Activated CD8-positive, alpha-beta T cell treated with anti-CD3 and anti-CD28 coated beads for 36 hours (primary cell): ENCODE data around the gene FECH. TPM values are rescaled to one million over a fixed set of nuclear protein-coding genes. Genes with fewer than 3 reads are reported as not detected.

ENCODE experiments used
- ATAC-seq: fragments of 200-7000 bp; cut with Tn5 transposase; one replicate; pipeline ENCODE4 v1.10.0; 2021; ENCODE audit warnings: mild to moderate bottlenecking, moderate library complexity
- CTCF ChIA-PET: fragments of 350-600 bp; sonication (Branson Sonifier 250); formaldehyde crosslinking; loops from one replicate; lab custom pipeline; 2021; ENCODE audit warnings: antibody characterized with exemption; lab: Charles Lee
- POLR2A ChIA-PET: fragments of 350-600 bp; sonication (Branson Sonifier 250); formaldehyde crosslinking; loops from one replicate; lab custom pipeline; 2021; ENCODE audit warnings: antibody characterized with exemption; lab: Charles Lee
- DNase-seq: peaks from one replicate; pipeline ENCODE4 v3.0.0-alpha.2; 2020
- H3K27ac Mint-ChIP-seq: one replicate; pipeline ENCODE4 v1.8.0; 2021; ENCODE audit warnings: mild to moderate bottlenecking, mixed read lengths
- H3K27me3 Mint-ChIP-seq: one replicate; pipeline ENCODE4 v1.8.0; 2021; ENCODE audit warnings: mixed read lengths
- H3K36me3 Mint-ChIP-seq: one replicate; pipeline ENCODE4 v1.8.0; 2021; ENCODE audit warnings: low read depth, mixed read lengths
- H3K4me1 Mint-ChIP-seq: one replicate; pipeline ENCODE4 v1.8.0; 2021; ENCODE audit warnings: low read depth, mixed read lengths
- H3K4me3 Mint-ChIP-seq: one replicate; pipeline ENCODE4 v1.8.0; 2021; ENCODE audit warnings: mild to moderate bottlenecking, moderate library complexity, mixed read lengths
- H3K9me3 Mint-ChIP-seq: one replicate; pipeline ENCODE4 v1.8.0; 2021; ENCODE audit warnings: mixed read lengths
- intact Hi-C: fragments of 100-400 bp; cut with micrococcal nuclease; formaldehyde crosslinking; loops from one replicate; pipeline ENCODE4 v1.10.0; 2022
- total RNA-seq, 2 experiments: library from RNA; stranded (reverse); gene quantifications; one replicate each; pipeline ENCODE4 v1.2.3, GENCODE V29; 2021
- TF ChIP-seq, protein P1 (sequence below): fragments of 200-600 bp; IDR thresholded peaks from one replicate; pipeline ENCODE4 v1.8.0; 2022; ENCODE audit warnings: antibody characterized with exemption, mild to moderate bottlenecking

Gene FECH, protein sequence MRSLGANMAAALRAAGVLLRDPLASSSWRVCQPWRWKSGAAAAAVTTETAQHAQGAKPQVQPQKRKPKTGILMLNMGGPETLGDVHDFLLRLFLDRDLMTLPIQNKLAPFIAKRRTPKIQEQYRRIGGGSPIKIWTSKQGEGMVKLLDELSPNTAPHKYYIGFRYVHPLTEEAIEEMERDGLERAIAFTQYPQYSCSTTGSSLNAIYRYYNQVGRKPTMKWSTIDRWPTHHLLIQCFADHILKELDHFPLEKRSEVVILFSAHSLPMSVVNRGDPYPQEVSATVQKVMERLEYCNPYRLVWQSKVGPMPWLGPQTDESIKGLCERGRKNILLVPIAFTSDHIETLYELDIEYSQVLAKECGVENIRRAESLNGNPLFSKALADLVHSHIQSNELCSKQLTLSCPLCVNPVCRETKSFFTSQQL
- total RNA-seq: 10 to 100 TPM; 25.5 to 28.8 TPM

DNA sequence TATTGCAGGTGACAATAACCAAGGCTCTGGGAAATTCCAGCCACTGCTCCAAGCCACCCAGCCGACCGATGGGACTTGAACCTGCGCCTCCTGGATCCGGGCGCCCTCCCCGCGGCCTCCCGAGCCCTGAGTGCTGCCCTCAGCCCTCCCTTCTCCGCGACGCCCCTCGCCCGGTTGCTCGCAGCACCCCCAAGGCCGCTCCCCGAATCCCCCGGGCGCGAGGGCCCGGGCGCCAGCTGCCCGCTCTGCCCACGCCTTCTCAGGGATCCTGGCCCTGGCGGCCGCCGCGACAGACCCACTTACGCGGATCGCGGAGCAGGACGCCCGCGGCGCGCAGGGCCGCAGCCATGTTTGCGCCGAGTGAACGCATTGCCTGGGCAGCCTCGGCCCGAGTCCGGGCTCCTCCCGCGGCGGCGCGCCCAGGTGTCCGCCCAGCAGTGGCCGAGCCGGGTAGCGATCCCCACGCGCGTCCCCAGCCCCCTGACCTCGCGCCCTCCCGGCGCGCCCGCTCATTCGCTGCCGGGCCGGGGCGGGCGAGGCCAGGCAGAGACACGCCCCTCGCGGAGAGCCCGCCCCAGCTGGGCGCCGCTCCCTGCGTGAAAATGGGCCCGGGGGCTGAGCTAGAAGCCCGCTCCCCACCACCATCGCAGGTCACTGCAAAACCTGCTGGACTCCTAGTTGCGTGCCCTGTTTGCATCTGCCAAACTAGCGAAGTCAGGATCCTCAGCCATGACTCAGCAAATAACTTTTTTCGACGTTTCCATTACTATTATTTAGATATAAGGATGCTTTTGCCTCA, at the start of gene FECH:
TSS of gene FECH (minus strand) at position 452 of the 799 bp plus-strand sequence. CDS start at position 370, 82 bp downstream.
- Mint-ChIP-seq H3K27me3 (no peaks in the 10 kb centered on the region), H3K9me3 (no peaks in the 10 kb centered on the region), H3K4me3 (peak within 1 kb of the TSS; percentile 82), H3K27ac (peak within 1 kb of the TSS; percentile 83), H3K4me1 (peaks cover 24% of the 10 kb centered on the region), H3K36me3 (peaks cover 14% of the 10 kb centered on the region)
- POLR2A ChIA-PET: interaction anchor here (0.8 kb wide), 1 partner anchor 21 kb away, joined by 3 read pairs; no protein-coding TSS in a partner anchor
- intact Hi-C loops: no loop called here
- TF ChIP-seq, protein P1, sequence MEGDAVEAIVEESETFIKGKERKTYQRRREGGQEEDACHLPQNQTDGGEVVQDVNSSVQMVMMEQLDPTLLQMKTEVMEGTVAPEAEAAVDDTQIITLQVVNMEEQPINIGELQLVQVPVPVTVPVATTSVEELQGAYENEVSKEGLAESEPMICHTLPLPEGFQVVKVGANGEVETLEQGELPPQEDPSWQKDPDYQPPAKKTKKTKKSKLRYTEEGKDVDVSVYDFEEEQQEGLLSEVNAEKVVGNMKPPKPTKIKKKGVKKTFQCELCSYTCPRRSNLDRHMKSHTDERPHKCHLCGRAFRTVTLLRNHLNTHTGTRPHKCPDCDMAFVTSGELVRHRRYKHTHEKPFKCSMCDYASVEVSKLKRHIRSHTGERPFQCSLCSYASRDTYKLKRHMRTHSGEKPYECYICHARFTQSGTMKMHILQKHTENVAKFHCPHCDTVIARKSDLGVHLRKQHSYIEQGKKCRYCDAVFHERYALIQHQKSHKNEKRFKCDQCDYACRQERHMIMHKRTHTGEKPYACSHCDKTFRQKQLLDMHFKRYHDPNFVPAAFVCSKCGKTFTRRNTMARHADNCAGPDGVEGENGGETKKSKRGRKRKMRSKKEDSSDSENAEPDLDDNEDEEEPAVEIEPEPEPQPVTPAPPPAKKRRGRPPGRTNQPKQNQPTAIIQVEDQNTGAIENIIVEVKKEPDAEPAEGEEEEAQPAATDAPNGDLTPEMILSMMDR: no peak
- CTCF ChIA-PET: interaction anchor here (0.9 kb wide), 1 partner anchor 10 kb away, joined by 5 read pairs; no protein-coding TSS in a partner anchor
- ATAC-seq (peak; percentile 92), DNase-seq (peak; percentile 63)

DNA sequence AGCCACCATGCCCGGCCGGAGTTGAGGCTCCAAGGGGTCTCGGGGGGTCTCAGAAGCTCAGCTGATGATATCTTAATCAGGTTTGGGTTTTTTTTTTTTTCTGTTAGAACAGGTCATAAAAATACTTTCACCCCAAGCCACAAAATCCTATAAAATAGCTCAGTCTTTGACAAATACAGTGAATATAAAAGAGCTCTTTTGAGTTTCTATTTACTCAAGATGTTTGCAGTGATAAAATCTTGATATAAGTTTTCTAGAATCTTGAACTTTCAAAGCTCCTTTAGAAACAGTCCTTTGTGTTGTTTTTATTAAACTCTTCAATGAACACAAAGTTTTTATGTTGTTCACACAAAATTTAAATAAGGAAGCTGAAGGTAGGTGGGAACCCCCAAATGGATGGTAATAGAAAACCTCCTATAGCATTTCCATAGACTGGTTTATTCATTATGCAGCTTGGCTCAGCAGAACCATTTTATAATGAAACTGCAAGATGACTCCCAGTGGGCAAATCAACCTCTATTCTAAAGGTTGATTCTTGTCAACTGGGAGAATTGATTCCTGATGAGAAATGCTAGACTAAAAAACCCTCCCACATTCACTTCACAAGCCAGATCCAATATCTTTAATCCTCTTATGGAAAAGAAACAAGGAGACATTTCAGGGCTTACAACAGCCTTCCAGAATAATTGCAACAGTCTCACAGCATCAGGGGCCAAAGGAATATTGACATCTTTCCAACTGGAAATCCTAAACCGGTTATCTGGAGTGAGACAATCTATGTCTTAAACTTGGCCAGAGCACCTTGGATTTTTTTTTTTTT, 48.7 kb upstream of the FECH start:
- ATAC-seq (no peak), DNase-seq (no peak)
- Mint-ChIP-seq H3K9me3 (no peaks in the 10 kb centered on the region), H3K27me3 (no peaks in the 10 kb centered on the region), H3K27ac (no peak overlapping the region), H3K36me3 (peaks cover 8% of the 10 kb centered on the region), H3K4me3 (no peak overlapping the region), H3K4me1 (peaks cover 20% of the 10 kb centered on the region)
- CTCF ChIA-PET: interaction anchor here (1.6 to 1.7 kb wide), 2 partner anchors 225 to 247 kb away, joined by 4 to 6 read pairs; no protein-coding TSS in a partner anchor
- TF ChIP-seq, protein P1: no peak
- POLR2A ChIA-PET: no interaction called here
- intact Hi-C loops: no loop called here

DNA sequence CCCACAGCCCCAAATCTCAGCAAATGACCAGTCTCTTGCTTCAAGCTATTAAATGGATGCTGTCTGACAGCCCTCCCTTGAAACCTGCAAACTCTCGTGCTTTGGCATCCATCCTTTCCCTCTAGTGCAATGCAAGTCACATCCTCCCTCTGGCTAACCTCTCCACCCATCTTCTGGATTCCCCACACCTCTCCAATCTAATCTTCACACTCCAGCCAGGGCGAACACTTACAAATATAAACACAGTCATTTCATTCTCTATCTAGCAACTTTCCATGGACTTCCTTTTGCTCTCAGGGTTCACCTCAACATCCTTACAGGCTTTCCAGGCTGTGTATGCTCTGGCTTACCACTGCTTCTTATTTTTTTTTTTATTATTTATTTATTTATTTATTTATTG, 45.2 kb upstream of the FECH start:
- H3K9me3 Mint-ChIP-seq: no peaks in the 10 kb centered on the region
- ATAC-seq (no peak), DNase-seq (no peak)
- H3K4me3 Mint-ChIP-seq: peak overlapping the region; percentile 97
- H3K36me3 Mint-ChIP-seq: peaks cover 5% of the 10 kb centered on the region
- no peaks in the 10 kb centered on the region for H3K27me3 Mint-ChIP-seq
- peaks cover 20% of the 10 kb centered on the region for H3K4me1 Mint-ChIP-seq
- CTCF ChIA-PET: interaction anchor here (0.9 to 1.1 kb wide), 2 partner anchors 11 to 40 kb away, joined by 3 read pairs; no protein-coding TSS in a partner anchor
- intact Hi-C loops: loop anchor here (5.0 kb wide), 1 partner anchor 211 kb away; no protein-coding TSS in a partner anchor
- TF ChIP-seq, protein P1: no peak
- peak overlapping the region; percentile 1 for H3K27ac Mint-ChIP-seq
- POLR2A ChIA-PET: interaction anchor here (3.1 kb wide), 1 partner anchor 11 kb away, joined by 22 read pairs; the partner anchor contains the start of gene NARS1

DNA sequence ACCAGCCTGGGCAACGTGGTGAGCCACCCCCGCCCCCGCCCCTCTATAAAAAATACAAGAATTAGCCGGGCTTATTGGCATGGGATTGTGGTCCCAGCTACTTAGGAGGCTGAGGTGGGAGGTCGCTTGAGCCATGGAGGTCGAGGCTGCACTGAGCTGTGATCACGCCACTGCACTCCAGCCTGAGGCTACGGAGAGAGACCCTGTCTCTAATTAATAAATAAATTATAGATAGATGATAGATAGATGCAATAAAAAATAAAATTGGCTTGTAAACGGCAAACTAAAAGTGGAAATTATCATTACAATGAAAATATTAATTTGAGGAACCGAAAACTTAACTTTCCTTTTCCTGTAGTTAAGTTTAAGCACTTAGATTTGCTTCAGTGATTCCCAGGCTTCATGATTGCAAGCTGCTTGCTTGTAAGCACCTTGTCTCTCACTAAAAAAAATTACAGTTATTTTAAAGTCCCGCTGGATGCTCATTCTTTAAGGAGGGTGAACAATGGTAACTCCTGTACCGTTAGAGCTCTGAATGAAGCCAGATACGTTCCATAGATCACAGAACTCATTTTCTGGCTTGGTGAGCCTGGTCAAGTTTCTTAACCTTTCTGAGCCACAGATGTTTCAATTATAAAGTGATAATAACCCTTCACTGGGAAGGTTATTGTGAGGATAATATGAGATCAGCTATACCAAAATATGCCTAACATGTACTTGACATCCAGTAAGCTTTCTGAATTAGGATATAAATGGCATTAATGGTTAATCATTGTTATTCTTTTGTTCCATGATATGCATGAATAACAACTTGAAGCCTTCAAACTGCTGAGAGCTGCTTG, 44.5 kb upstream of the FECH start:
- DNase-seq (no peak), ATAC-seq (no peak)
- no peaks in the 10 kb centered on the region for H3K9me3 Mint-ChIP-seq
- H3K4me1 Mint-ChIP-seq: peaks cover 20% of the 10 kb centered on the region
- TF ChIP-seq, protein P1: no peak
- H3K27me3 Mint-ChIP-seq: no peaks in the 10 kb centered on the region
- H3K4me3 Mint-ChIP-seq: peak overlapping the region; percentile 97
- peak overlapping the region; percentile 97 for H3K27ac Mint-ChIP-seq
- POLR2A ChIA-PET: interaction anchor here (1.0 to 3.1 kb wide), 3 partner anchors 8 to 171 kb away, joined by 3 to 22 read pairs (median 3); partner anchors contain the start of gene NARS1
- CTCF ChIA-PET: interaction anchor here (0.6 to 1.9 kb wide), 7 partner anchors 10 to 482 kb away, joined by 3 to 4 read pairs (median 3); no protein-coding TSS in a partner anchor
- intact Hi-C loops: loop anchor here (5.0 kb wide), 1 partner anchor 211 kb away; no protein-coding TSS in a partner anchor
- peaks cover 5% of the 10 kb centered on the region for H3K36me3 Mint-ChIP-seq
